HFF-Myc (cell line): ENCODE measurements around the gene SPATS2L.

ENCODE experiments used
- DNase-seq: peaks from one replicate; pipeline ENCODE4 v3.0.0-alpha.2; 2011; ENCODE audit warnings: low read depth; ENCODE audit errors: extremely low read depth
- H3K4me3 ChIP-seq: replicated peaks from 2 replicates; pipeline ENCODE4 v1.5.1; 2011; ENCODE audit warnings: low read depth, mild to moderate bottlenecking, control low read depth, low read length
- CTCF ChIP-seq: IDR thresholded peaks from 2 replicates; pipeline ENCODE4 v1.5.1; 2012; ENCODE audit warnings: mild to moderate bottlenecking, low read depth, low read length, control low read depth; ENCODE audit errors: missing control alignments

Gene SPATS2L

GRCh38 chr2:200306196-200306930 is at the start of gene SPATS2L:
SPATS2L (plus strand) TSS chr2:200306693; CDS start chr2:200389245, 82,552 bp downstream.
- H3K4me3 ChIP-seq = peak within 1 kb of the TSS; percentile 71
- DNase-seq = peak; percentile 49
- TF ChIP-seq CTCF = no peak

DNA sequence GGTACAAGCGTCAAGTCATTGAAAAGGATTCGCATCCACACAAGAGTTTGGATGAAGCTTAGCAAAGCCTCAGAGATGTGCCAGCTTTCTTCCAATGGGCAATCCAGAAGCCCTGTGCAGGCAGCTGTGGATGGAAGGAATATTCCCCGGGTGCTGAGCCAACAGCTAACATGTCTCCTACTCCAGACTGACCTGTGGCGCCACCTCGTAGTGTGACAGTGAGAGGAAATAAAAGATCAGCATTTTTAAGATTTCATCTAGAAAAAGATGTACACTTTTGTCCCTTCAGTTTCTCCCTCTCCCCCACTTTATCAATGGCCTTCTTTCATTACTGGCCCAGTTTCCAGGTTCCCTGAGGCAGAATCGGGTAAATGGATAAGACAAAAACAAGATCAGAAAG is 48.9 kb upstream of the SPATS2L start:
- no peak overlapping the region for H3K4me3 ChIP-seq
- no peak for TF ChIP-seq CTCF
- DNase-seq = no peak

GRCh38 chr2:200258081-200258480 is 48.4 kb upstream of the SPATS2L start:
- no peak for DNase-seq

GRCh38 chr2:200258881-200259576 is 47.5 kb upstream of the SPATS2L start:
- TF ChIP-seq CTCF = no peak
- H3K4me3 ChIP-seq = no peak overlapping the region
- no peak for DNase-seq

More at GRCh38 chr2:200258081-200258480, 48.4 kb upstream of the SPATS2L start:
- no peak overlapping the region for H3K4me3 ChIP-seq
- TF ChIP-seq CTCF = no peak

DNA sequence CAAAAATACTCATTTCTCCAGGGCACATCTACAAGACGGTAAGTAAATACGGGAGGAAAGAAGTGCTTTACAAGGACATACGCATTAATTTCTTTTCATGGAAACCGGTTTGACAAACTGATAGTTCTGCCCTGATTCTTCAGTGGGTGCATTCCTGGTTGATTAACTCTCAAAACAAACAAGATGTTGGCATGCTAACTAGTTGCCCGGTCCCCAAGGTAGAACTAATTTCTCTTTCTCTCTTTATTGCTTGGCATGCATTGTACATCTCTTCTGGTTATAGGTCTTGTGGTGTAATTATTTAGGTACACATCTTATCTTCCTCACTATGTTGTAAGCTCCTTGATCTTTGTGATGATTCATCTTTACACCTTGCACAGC is 46.9 kb upstream of the SPATS2L start:
- no peak overlapping the region for H3K4me3 ChIP-seq
- TF ChIP-seq CTCF = no peak
- no peak for DNase-seq

DNA sequence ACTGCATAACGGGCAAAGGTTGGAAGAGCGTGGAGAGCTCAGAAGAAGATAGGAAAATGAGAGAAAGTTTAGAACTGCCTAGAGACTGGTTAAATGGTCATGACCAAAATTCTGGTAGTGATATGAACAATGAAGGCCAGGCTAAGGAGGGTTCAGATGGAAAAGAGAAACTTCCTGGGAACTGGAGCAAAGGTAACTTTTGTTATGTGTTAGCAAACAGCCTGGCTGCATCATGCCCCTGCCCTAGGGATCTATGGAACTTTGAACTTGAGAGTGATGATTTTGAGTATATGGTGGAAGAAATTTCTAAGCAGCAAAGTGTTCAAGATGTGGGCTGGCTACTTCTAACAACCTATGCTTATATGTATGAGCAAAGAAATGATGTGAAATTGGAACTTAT is 44.4 kb upstream of the SPATS2L start:
- DNase-seq = no peak
- H3K4me3 ChIP-seq = no peak overlapping the region
- TF ChIP-seq CTCF = no peak
